ENCODE results near the gene LRRC39. TPM values are rescaled to one million over a fixed set of nuclear protein-coding genes. Genes with fewer than 3 reads are reported as not detected.

LRRC39 gene
- total and polyA plus RNA-seq, 5 donors: 54.6 to 155 (median 140) TPM

GRCh38 chr1:100151679-100152078, 26.4 kb downstream of the LRRC39 start:
- ATAC-seq: no peak
- no peak overlapping the region for H3K27ac ChIP-seq (ENCODE audit: low read length)
- intact Hi-C loops (cut with DNase I): loop anchor here in 1 of 4 donors (10.0 kb wide), 1 partner anchor 267 kb away; no protein-coding TSS in a partner anchor
- 57% methylated on average over 2 of the region's 2 CpGs for WGBS
- no peaks in the 10 kb centered on the region for H3K4me1 ChIP-seq (ENCODE audit: control insufficient read depth, insufficient read depth, low read length)
- no peaks in the 10 kb centered on the region for H3K9me3 ChIP-seq (ENCODE audit: control insufficient read depth, low read length)
- no peak for DNase-seq
- no peaks in the 10 kb centered on the region for H3K27me3 ChIP-seq (ENCODE audit: control insufficient read depth, insufficient read depth)
- H3K4me3 ChIP-seq (ENCODE audit: low read length): no peak overlapping the region

GRCh38 chr1:100147875-100148274, 30.2 kb downstream of the LRRC39 start:
- Histone ChIP-seq H3K27me3 (ENCODE audit: control insufficient read depth, insufficient read depth) (no peaks in the 10 kb centered on the region), H3K4me1 (ENCODE audit: control insufficient read depth, insufficient read depth, low read length) (no peaks in the 10 kb centered on the region), H3K4me3 (ENCODE audit: low read length) (no peak overlapping the region), H3K27ac (ENCODE audit: low read length) (no peak overlapping the region), H3K9me3 (ENCODE audit: control insufficient read depth, low read length) (no peaks in the 10 kb centered on the region)
- DNase-seq (no peak), ATAC-seq (no peak)
- intact Hi-C loops (cut with DNase I): loop anchor here in 1 of 4 donors (10.0 kb wide), 1 partner anchor 263 kb away; no protein-coding TSS in a partner anchor
- WGBS: 87% methylated on average over 4 of the region's 4 CpGs

- Histone ChIP-seq H3K4me1 (ENCODE audit: control insufficient read depth, insufficient read depth, low read length) (peaks cover 2% of the 10 kb centered on the region), H3K27ac (ENCODE audit: low read length) (no peak overlapping the region), H3K27me3 (ENCODE audit: control insufficient read depth, insufficient read depth) (no peaks in the 10 kb centered on the region), H3K9me3 (ENCODE audit: control insufficient read depth, low read length) (no peaks in the 10 kb centered on the region), H3K4me3 (ENCODE audit: low read length) (no peak overlapping the region)
- intact Hi-C loops (cut with DNase I): loop anchor here in 1 of 4 donors (10.0 kb wide), 1 partner anchor 262 kb away; no protein-coding TSS in a partner anchor
- DNase-seq: no peak
- ATAC-seq: no peak
- 97% methylated on average over 1 of the region's 1 CpG for WGBS
Measured at GRCh38 chr1:100146958-100147357, 31.1 kb downstream of the LRRC39 start.

GRCh38 chr1:100145116-100145515, 32.9 kb downstream of the LRRC39 start:
- WGBS: 93% methylated on average over 3 of the region's 3 CpGs
- H3K27ac ChIP-seq (ENCODE audit: low read length): no peak overlapping the region
- intact Hi-C loops (cut with DNase I): loop anchor here in 1 of 4 donors (10.0 kb wide), 1 partner anchor 260 kb away; no protein-coding TSS in a partner anchor
- H3K9me3 ChIP-seq (ENCODE audit: control insufficient read depth, low read length): no peaks in the 10 kb centered on the region
- H3K4me1 ChIP-seq (ENCODE audit: control insufficient read depth, insufficient read depth, low read length): peaks cover 2% of the 10 kb centered on the region
- H3K27me3 ChIP-seq (ENCODE audit: control insufficient read depth, insufficient read depth): no peaks in the 10 kb centered on the region
- DNase-seq: no peak
- ATAC-seq: no peak
- H3K4me3 ChIP-seq (ENCODE audit: low read length): no peak overlapping the region

GRCh38 chr1:100142343-100142742, 35.7 kb downstream of the LRRC39 start:
- no peaks in the 10 kb centered on the region for H3K27me3 ChIP-seq (ENCODE audit: control insufficient read depth, insufficient read depth)
- intact Hi-C loops (cut with DNase I): loop anchor here in 1 of 4 donors (10.0 kb wide), 1 partner anchor 258 kb away; no protein-coding TSS in a partner anchor
- WGBS: 65% methylated on average over 3 of the region's 3 CpGs
- no peak overlapping the region for H3K27ac ChIP-seq (ENCODE audit: low read length)
- H3K4me3 ChIP-seq (ENCODE audit: low read length): no peak overlapping the region
- no peak for DNase-seq
- no peaks in the 10 kb centered on the region for H3K9me3 ChIP-seq (ENCODE audit: control insufficient read depth, low read length)
- peaks cover 2% of the 10 kb centered on the region for H3K4me1 ChIP-seq (ENCODE audit: control insufficient read depth, insufficient read depth, low read length)
- no peak for ATAC-seq

- Histone ChIP-seq H3K27me3 (ENCODE audit: control insufficient read depth, insufficient read depth) (no peaks in the 10 kb centered on the region), H3K9me3 (ENCODE audit: control insufficient read depth, low read length) (no peaks in the 10 kb centered on the region), H3K4me1 (ENCODE audit: control insufficient read depth, insufficient read depth, low read length) (peaks cover 2% of the 10 kb centered on the region), H3K4me3 (ENCODE audit: low read length) (no peak overlapping the region), H3K27ac (ENCODE audit: low read length) (no peak overlapping the region)
- intact Hi-C loops (cut with DNase I): loop anchor here in 1 of 4 donors (10.0 kb wide), 1 partner anchor 256 kb away; no protein-coding TSS in a partner anchor
- DNase-seq (no peak), ATAC-seq (no peak)
- 91% methylated on average over 4 of the region's 4 CpGs for WGBS
Measured at GRCh38 chr1:100141192-100141591, 36.9 kb downstream of the LRRC39 start.

GRCh38 chr1:100137602-100138001, 40.5 kb downstream of the LRRC39 start:
- DNase-seq (no peak), ATAC-seq (no peak)
- Histone ChIP-seq H3K27ac (ENCODE audit: low read length) (no peak overlapping the region), H3K4me3 (ENCODE audit: low read length) (no peak overlapping the region), H3K9me3 (ENCODE audit: control insufficient read depth, low read length) (no peaks in the 10 kb centered on the region), H3K27me3 (ENCODE audit: control insufficient read depth, insufficient read depth) (no peaks in the 10 kb centered on the region), H3K4me1 (ENCODE audit: control insufficient read depth, insufficient read depth, low read length) (peaks cover 4% of the 10 kb centered on the region)
- intact Hi-C loops (cut with DNase I): loop anchor here in 1 of 4 donors (10.0 kb wide), 1 partner anchor 127 kb away; the partner anchor contains the start of gene RTCA
- WGBS: 96% methylated on average over 2 of the region's 2 CpGs

GRCh38 chr1:100134872-100135271, 43.2 kb downstream of the LRRC39 start:
- WGBS: 61% methylated on average over 3 of the region's 3 CpGs
- no peaks in the 10 kb centered on the region for H3K27me3 ChIP-seq (ENCODE audit: control insufficient read depth, insufficient read depth)

GRCh38 chr1:100132566-100133477, 45.2 kb downstream of the LRRC39 start, which contains the start of the genes SASS6 and TRMT13:
Gene SASS6 (minus strand): TSS chr1:100132930. CDS start chr1:100132814, 116 bp downstream.
Gene TRMT13 (plus strand): TSS chr1:100133163. CDS start chr1:100133169, 6 bp downstream.
- intact Hi-C loops (cut with DNase I): loop anchor here in 1 of 4 donors (10.0 kb wide), 1 partner anchor 132 kb away; the partner anchor contains the start of gene RTCA
- H3K27me3 ChIP-seq (ENCODE audit: control insufficient read depth, insufficient read depth): no peaks in the 10 kb centered on the region
- peak within 1 kb of the TSS; percentile 21 for H3K27ac ChIP-seq (ENCODE audit: low read length)
- H3K9me3 ChIP-seq (ENCODE audit: control insufficient read depth, low read length): no peaks in the 10 kb centered on the region
- peaks cover 2% of the 10 kb centered on the region for H3K4me1 ChIP-seq (ENCODE audit: control insufficient read depth, insufficient read depth, low read length)
- under 1% methylated on average over 57 of the region's 57 CpGs for WGBS
- peak; percentile 97 to 98 (median 98) for DNase-seq
- peak; percentile 99 to 100 for ATAC-seq
- peak within 1 kb of the TSS; percentile 93 for H3K4me3 ChIP-seq (ENCODE audit: low read length)

More at GRCh38 chr1:100134872-100135271, 43.2 kb downstream of the LRRC39 start:
- intact Hi-C loops (cut with DNase I): loop anchor here in 1 of 4 donors (10.0 kb wide), 1 partner anchor 130 kb away; the partner anchor contains the start of gene RTCA
- Histone ChIP-seq H3K4me1 (ENCODE audit: control insufficient read depth, insufficient read depth, low read length) (peaks cover 2% of the 10 kb centered on the region), H3K27ac (ENCODE audit: low read length) (no peak overlapping the region), H3K4me3 (ENCODE audit: low read length) (no peak overlapping the region), H3K9me3 (ENCODE audit: control insufficient read depth, low read length) (no peaks in the 10 kb centered on the region)
- DNase-seq (no peak), ATAC-seq (no peak)

GRCh38 chr1:100131623-100132022, 46.4 kb downstream of the LRRC39 start:
- DNase-seq: no peak
- no peaks in the 10 kb centered on the region for H3K9me3 ChIP-seq (ENCODE audit: control insufficient read depth, low read length)

More at GRCh38 chr1:100131623-100132022, 46.4 kb downstream of the LRRC39 start:
- no peak for ATAC-seq
- no peak overlapping the region for H3K4me3 ChIP-seq (ENCODE audit: low read length)
- intact Hi-C loops (cut with DNase I): loop anchor here in 1 of 4 donors (10.0 kb wide), 1 partner anchor 133 kb away; the partner anchor contains the start of gene RTCA
- H3K27ac ChIP-seq (ENCODE audit: low read length): no peak overlapping the region
- peaks cover 2% of the 10 kb centered on the region for H3K4me1 ChIP-seq (ENCODE audit: control insufficient read depth, insufficient read depth, low read length)
- no peaks in the 10 kb centered on the region for H3K27me3 ChIP-seq (ENCODE audit: control insufficient read depth, insufficient read depth)
- 75% methylated on average over 8 of the region's 8 CpGs for WGBS

Data from right cardiac atrium (tissue), 5 donors.